Stimulated activated CD4-positive, alpha-beta T cell treated with anti-CD3 and anti-CD28 coated beads, Interleukin-12 subunit alpha, Interleukin-12 subunit beta, amount 100 ng/mL, for 24 hours (primary cell): Measurements from ENCODE around the gene RAB4A.

Experiments used
- DNase-seq, 2 experiments: peaks; one replicate each; pipeline ENCODE4 v3.0.0-alpha.2; 2020; ENCODE audit warnings: low read depth in 2 of 2

RAB4A gene

GRCh38 chr1:229270547-229271447 lies at the start of gene RAB4A:
Gene RAB4A (plus strand): TSS chr1:229271111. CDS start chr1:229271340, 229 bp downstream.
- peak; percentile 39 to 62 for DNase-seq

DNA sequence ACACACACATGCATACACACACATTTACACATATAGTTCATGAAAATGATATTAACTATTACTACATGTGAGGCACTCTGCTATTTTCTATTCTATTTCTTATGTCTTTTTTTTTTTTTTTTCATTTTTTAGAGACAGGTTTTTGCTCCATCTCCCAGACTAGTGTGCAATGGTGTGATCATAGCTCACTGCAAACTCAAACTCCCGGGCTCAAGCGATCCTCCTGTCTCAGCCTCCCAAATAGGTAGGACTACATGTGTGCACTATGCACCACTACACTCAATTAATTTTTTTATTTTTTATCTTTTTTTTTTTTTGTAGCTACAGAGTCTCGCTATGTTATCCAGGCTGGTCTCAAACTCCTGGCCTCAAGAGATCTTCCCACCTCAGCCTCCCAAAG lies 48.8 kb upstream of the RAB4A start:
- DNase-seq, result no peak

- no peak for DNase-seq
These were observed 47.4 kb upstream of the RAB4A start for GRCh38 chr1:229223498-229223897.

GRCh38 chr1:229224308-229224707 lies 46.6 kb upstream of the RAB4A start:
- no peak for DNase-seq

DNA sequence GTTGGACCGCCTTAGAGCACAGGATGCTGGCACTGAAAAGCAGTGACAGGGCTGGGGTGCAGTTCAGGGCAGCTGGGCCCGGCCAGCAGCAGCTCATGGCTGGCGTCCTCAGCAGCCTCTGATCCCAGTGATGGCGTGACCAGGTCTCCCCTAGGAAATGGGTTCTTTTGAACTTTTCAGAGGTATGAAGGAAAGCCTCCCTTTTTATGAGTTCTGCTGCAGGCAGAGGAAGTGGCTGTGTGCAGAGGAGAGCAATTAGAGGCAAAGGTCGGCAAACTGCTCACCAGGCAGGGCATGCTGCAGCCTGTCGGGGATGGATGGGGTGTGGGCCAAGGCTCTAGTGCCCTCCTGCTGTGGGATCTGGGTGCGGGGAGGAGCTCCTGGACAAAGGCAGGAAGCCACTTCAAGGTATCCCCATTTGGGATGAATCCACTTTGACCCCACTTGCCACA lies 45.6 kb upstream of the RAB4A start:
- DNase-seq, result no peak

DNA sequence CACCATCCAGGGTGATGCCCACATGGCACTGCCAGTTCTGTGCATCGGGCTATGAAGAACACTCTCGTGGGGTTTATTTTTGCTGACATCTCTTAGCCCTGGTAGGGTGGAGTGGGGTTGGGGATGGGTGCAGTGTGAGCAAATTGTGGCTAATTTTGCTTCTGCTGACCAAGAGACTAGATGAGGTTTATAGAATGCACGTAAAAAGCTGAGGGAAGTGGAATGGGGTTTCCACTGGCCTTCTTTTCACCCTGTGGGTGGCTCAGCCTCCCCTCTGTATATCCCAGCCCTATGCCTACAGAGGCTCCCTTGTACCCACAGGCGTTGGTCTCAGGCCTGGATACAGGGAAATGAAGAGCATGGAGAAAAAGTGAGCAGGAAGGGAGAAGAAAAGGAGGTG lies 44.1 kb upstream of the RAB4A start:
- no peak for DNase-seq

- DNase-seq, result peak; percentile 69 to 70
These were observed 43.5 kb upstream of the RAB4A start for GRCh38 chr1:229227298-229227919.

DNA sequence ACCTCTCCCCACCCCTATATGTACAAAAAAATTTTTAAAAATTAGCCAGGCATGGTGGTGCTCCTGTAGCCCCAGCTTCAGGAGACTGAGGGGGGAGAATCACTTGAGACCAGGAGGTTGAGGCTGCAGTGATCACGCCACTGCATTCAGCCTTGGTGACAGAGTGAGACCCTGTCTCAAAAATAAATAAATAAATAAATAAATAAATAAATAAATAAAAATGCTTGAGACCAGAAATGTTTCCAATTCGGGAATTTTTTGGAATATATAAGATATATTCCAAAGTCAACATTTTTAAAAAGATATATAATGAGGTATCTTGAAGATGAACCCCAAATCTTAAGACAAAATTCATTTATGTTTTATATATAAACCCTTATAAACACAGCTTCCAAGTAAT lies 42.4 kb upstream of the RAB4A start:
- DNase-seq, result no peak

GRCh38 chr1:229229137-229229720 lies 41.7 kb upstream of the RAB4A start:
- DNase-seq, result no peak

DNA sequence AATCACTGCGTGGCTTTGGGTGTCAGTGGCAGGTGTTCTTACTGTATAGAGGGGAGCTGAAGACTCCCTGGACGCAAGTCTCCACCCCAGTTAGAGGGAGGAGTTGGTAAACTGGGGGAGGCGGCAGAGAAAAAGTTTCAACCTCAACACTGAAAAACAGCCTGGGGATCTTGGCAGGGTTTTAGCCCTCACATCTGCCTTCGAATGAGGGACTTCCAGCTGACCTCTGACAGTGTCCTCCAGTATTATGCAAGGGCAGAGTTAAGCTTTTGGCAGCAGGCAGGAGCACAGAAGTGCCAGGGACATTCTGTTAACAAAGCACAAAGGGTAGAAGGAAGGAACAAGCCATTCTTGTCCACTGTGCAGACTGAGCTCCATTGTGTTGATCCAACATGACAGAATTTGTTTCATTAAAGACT lies 41.2 kb upstream of the RAB4A start:
- no peak for DNase-seq

- DNase-seq, result no peak
These were observed 40.6 kb upstream of the RAB4A start for GRCh38 chr1:229230140-229230892.

DNA sequence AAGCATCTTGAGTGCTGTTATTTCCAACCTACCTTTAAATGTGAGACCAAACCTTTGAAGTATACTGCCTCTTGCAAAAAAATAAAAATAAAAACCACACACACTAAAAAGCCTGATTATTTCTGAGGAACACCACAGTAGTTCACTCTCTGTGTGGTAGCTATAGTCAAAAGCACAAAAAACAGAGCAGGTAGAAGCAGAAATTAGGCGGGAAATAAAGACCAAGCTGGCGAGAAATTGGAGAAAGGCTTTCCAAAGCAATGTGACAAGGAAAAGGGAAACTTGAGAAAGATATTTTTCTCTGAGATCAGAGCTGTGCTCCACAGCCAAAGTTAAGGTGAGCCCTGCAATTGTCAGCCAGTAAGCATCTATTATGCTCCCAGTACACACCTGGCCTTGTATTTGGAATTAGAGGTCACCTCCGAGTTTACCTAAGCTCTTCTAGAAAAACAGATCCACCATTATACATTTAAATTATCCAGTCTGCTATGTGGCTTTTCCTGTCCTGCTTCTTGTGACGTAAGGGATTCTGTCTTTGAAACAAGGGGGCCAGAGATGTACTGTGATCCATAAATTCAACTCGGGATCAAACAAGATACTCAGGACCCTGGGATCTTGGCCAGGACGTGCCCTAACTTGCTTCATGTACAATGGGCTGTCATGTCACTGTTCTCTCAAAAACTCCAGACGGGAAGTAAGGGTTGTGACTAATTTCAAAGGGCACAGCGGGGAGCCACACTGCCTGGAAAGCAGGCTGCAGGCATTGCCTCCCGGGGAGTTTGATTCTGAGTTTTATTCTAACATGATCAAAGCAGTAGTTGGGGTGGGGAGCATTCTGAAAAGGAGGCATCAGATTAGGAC lies 39.8 kb upstream of the RAB4A start:
- no peak for DNase-seq

DNA sequence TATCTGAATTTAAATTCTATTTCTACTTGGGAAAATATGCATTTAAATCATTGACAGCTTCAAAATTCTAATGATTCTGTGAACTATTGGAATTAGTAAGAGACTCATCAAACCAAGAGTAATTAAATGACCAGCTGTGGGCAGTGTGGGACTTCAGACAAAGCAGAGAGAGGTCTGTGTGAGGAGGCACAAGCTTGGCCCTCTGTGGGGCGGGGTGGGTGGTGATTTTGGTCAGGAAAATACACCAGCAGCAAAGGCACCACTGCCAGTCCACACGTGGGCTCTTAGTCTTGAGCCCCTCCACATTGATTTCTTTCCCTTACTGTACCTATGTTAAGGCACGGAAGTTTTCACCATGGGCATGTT lies 39.2 kb upstream of the RAB4A start:
- no peak for DNase-seq

DNA sequence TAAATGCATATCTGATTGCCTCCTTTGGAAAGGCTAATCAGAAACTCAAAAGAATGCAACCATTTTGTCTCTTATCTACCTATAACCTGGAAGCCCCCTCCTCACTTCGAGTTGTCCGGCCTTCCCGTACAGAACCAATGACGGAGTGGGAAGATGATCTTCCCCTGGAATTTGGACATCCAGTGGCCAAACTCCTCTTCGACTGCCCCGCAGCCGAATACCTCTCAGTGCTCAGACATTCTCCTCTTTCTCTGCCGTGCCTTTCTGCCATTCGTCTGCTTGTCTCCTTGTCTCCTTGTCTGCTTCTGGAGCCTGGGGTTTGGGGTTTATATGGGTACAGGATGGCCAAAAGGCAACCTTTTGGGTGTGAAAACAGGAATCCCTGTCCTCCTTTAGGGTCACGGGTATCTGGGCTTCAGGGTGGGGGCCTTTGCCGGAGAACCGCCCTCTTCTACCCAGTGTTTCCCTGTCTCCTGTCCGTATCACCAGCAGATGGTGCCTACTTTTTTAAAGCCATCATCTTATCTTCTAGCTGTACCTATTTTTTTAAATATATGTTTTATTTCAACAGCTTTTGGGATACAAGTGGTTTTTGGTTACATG lies 35.9 kb upstream of the RAB4A start:
- DNase-seq, result no peak

- no peak for DNase-seq
These were observed 33.6 kb upstream of the RAB4A start for GRCh38 chr1:229237320-229237719.

- DNase-seq, result no peak
These were observed 32.7 kb upstream of the RAB4A start for GRCh38 chr1:229238231-229238630.

- DNase-seq, result no peak
These were observed 32.1 kb upstream of the RAB4A start for GRCh38 chr1:229238674-229239415.

DNA sequence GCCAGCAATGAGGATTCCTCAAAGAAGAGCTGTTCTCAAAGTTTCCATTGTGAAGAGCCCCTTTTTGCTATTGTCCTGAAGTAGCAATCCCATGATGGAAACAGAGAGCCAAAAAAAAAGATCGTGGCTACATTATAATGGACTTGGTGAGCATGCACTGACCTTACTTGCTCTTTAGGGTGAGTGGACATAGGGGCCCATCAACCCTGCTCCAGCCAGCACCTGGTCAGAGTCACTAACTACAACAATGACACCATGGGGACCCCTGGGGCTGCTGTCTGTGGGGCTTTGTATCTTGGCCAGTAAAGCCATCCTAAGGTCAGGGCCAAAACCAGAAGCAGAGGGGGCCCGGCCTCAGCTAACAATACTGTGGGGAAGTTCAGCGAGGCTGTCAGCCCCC lies 30.4 kb upstream of the RAB4A start:
- DNase-seq, result no peak

DNA sequence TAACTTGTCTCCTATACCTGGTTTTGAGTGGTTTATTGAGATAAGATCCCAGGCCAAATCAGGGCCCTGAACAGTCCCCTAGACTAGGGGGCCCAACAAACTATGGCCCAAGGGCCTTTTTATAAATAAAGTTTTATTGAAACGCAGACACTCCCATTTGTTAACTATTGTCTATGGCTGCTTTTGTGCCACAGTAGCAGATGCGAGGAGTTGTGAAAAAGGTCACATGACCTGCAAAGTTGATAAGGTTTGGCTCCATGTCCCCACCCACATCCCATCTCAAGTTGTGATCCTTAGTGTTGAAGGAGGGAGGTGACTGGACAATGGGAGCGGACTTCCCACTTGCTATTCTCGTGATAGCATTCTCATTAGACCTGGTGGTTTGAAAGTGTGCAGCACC lies 29.5 kb upstream of the RAB4A start:
- no peak for DNase-seq

DNA sequence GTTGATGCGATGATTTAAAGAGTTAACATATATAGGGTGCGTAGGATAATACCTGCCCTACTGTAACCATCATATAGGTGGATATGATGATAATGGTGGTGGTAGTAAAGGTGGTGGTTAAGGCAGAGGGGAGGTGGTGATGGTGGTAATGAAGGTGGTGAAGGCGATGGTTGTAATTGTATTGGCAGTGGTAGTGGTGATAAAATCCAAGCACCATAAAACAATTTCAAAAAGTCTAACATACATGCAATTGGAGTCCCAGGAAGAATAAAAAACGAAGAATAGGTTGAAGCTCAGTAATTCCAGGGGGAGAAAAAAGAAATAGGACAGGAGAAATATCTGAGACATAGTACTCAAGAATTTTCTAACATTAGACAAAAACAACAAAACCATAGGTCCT lies 27.3 kb upstream of the RAB4A start:
- DNase-seq, result no peak
